Measurements from ENCODE around the gene ASCC1. TPM values are rescaled to one million over a fixed set of nuclear protein-coding genes. Genes with fewer than 3 reads are reported as not detected.
"Not testable (repeated sequence)": the region's sequence is repeated elsewhere in the genome, so short reads cannot be mapped to it uniquely, and the experiment has no call there.

ASCC1 gene
- total RNA-seq, 1 experiment from 2014 or later, result 16.5 TPM

- DNase-seq (ENCODE audit: low read depth), result peak; percentile 6
Observed at GRCh38 chr10:72126184-72126871, 89.7 kb downstream of the ASCC1 start.

DNA sequence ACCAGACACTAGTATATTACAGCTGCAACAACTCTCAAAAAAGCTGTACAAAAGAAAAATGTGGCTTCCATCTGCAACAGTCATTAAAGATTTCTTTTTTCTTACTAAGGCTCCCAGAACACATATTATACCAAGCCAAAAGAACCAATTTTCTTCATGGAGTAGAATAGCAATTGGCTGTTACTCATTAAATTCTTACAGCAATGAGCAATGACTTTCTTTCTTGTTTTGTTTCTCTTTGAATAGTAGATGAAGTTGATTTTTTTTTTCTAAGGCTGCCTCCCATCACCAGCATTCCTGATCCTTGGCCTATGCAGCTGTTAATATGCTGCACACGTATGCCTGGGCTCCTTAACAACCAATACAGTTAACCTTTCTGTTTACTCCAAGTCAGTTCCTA lies 91.1 kb downstream of the ASCC1 start:
- DNase-seq (ENCODE audit: low read depth), result no peak

DNA sequence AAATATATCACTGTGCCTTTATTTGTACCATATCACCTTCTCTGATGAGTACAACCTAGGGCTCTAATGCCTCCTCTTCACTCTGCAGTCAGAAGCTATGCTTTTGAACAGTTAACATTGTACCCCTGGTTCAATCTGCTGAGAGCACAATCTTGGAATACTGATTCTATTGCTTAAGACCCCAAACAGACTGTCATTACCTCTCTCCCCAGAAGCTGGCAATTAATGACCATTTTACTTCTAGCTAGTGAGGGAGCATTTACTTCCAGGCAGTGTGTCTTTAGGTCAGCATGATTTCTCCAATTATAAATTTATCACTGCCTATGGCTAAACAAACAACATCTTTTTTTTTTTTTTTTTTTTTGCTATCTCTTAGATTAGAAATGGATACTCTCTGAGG lies 91.7 kb downstream of the ASCC1 start:
- no peak for DNase-seq (ENCODE audit: low read depth)

GRCh38 chr10:72123616-72124015 lies 92.5 kb downstream of the ASCC1 start:
- DNase-seq (ENCODE audit: low read depth), result no peak

- no peak for DNase-seq (ENCODE audit: low read depth)
Observed at GRCh38 chr10:72122221-72122620, 93.9 kb downstream of the ASCC1 start.

DNA sequence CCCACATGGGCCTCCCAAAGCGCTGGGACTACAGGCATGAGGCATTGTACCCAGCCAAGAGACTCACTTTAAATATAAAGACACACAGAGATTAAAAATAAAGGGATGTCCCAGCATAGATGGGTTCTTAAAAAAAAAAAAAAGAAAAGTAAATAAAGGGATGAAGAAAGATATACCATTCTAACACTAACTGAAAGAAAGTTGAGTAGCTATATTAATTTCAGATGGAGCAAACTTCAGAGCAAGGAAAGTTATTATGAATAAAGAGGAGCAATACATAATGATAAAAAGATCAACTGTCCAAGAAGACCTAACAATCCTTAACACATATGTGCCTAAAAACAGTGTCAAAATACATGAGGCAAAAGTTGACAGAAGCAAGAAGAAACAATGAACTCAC lies 94.7 kb downstream of the ASCC1 start:
- DNase-seq (ENCODE audit: low read depth), result no peak

GRCh38 chr10:72116372-72116771 lies 99.7 kb downstream of the ASCC1 start:
- DNase-seq (ENCODE audit: low read depth), result no peak

DNA sequence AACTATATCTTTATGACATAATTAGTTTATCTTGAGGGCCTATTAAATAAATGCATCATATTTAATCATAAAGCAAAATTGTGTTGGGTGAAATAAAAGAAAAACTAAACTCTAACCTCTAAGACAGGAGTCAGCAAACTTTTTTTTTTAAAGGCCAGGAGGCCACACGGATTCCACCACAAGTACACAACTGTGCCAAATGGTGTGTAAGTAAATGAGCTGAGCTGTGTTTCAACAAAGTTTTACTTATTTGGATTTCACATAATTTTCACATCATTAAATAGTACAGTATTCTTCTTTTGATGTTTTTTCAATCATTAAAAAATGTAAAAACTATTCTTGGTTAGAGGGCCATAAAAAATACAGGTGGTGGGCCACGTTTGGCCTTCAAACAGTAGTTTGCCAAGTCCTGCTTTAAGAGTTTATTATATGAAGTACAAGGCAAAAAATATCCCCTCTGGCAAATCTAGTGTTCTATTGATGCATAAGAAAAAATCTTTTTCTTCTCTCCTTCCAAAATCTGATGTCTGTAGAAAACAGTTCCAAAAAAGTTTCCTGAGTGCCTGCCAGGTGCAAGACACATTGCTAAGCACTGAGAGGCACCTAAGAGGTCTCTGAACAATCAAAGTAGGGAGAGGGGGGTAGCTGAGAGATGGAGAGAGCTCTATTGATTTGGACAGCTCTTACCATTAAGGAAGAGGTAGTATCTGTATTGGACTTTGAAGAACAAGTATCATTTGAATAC lies 101.2 kb downstream of the ASCC1 start:
- no peak for DNase-seq (ENCODE audit: low read depth)

DNA sequence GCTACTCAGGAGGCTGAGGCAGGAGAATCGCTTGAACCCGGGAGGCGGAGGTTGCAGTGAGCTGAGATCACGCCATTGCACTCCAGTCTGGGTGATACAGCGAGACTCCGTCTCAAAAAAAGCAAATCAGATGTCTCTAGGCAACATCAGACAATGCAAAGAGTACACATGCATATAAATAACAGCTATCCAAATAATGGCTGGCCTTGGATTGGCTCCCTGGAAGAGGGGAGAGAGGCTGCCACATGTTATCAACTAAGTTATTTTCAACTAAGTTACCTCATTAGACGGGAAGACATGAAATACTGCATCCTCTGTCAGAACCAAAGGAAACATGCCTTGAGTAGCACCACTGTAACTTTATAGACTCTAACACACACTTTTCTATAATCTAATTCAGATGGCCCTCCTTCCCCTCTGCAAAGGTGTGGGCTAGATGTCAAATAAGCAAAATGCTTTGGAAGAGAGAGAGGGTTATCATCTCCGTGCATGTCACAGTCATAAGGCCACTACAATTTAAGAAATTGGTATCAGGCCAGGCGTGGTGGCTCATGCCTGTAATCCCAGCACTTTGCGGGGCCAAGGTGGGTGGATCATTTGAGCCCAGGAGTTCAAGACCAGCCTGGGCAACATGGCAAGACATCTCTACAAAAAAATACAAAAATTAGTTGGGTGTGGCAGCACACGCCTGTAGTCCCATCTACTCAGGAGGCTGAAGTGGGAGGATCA lies 105.2 kb downstream of the ASCC1 start:
- DNase-seq (ENCODE audit: low read depth), result no peak

DNA sequence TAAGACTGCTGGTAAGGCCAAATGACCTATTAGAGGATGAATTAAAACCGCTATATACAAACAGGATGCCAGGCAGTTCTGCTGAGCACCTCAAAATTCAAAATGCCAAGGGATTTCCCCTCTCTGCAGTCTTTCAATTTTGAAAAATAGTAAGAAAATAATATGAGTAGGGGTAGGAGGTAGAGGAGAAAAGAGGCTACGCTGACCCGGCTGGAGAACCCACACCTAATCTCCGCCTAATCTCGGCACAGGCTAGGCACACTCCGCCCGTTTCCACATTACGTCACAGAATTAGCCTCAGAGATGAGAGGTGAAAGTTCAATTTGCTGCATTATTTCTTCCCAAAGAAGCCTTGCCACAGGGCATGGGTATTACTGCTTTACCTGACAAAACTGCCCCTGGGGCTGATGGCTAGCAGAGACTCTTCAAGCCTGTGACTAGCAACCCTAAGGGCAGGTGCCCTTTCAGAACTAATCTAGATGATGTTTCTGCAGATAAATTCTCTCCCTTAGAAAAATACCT lies 106.4 kb downstream of the ASCC1 start:
- DNase-seq (ENCODE audit: low read depth), result no peak

DNA sequence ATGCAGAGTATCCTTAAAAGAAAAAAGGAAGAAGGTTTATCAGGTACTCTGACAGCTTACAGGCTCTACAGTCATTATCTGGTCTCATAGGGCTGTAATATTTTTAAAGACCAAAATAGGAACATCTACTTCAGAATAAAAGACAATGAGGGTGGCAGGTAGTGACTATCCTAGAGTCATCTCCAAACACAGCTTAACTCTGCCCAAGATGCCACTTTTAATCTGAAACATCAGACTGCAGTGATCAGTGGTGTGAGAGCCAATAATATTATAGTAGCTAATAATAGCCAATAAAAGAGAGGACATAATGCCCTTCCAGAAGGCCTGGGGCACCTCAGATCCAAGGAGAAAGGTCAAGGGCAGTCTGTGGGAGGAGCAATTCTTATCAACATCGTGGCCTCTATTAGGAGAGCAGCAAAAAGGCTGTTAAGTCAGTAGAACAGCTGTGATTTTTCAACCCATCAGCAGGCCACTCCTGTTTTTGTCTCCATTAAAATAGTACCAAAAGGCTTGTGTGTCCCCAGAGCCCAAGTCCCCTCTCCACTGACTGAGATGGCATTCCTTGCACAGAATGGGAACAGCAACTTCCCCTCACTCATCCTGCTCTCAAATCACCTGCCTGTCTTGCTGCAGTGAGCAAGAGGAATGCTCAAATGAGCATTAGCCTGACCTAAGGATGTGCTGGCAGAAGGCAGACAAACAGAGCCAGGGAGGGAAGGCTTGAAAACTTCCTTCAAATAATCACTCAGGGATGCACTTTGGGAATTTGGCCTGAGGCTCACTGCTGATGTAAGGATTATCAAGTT lies 107.0 kb downstream of the ASCC1 start:
- peak; percentile 17 for DNase-seq (ENCODE audit: low read depth)

DNA sequence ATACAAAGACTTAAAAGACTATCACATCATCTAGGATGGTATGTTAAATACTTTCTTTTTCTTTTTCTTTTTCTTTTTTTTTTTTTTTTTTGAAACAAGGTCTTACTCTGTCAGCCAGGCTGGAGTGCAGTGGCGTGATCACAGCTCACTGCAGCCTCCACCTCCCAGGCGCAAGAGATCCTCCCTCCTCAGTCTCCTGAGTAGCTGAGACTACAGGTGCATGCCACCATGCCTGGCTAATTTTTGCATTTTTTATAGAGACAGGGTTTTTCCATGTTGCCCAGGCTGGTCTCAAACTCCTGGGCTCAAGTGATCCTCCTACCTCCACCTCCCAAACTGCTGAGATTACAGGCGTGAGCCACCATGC lies 108.1 kb downstream of the ASCC1 start:
- DNase-seq (ENCODE audit: low read depth), result not testable (repeated sequence)

- no peak for DNase-seq (ENCODE audit: low read depth)
Observed at GRCh38 chr10:72107325-72108003, 108.6 kb downstream of the ASCC1 start.

GRCh38 chr10:72106896-72107295 lies 109.2 kb downstream of the ASCC1 start:
- no peak for DNase-seq (ENCODE audit: low read depth)

GRCh38 chr10:72106154-72106849 lies 109.8 kb downstream of the ASCC1 start:
- DNase-seq (ENCODE audit: low read depth), result no peak

DNA sequence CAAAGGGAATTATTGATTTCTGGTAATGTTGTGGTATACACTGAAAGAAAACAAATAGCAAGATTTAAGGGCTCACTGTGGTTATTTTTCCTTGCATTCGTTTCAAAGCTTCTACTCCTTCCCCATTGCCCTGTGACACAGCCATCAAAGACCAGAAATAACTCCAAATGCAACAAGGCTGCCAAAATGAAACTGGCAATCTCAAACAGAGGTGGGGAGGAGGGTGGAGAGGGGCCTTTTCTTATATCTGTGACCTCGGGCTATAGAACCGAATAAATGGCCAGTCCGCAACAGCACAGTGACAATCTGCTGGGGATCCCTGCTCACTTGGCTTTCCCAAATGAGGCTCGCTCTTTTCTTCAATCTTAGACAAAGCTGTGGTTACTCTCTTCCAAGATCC lies 110.4 kb downstream of the ASCC1 start:
- no peak for DNase-seq (ENCODE audit: low read depth)

DNA sequence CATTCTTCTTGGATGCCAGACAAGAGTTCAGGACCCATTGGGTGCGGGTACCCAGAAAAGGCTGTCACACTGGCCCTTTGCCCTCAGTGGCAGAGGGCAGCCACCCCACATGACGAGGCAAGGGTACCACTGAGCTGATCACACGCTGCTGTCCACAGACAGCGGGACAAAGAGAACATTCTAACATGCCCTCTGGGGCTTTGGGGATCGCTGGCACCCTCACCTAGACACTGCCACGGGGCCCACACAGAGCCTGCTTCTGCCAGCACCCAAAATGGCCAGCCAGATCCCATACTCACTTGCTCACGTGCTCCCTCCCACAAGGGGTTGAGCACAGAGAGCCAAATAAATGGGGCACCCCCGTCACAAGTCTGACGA lies 111.0 kb downstream of the ASCC1 start:
- DNase-seq (ENCODE audit: low read depth), result no peak

GRCh38 chr10:72104472-72105097 lies 111.5 kb downstream of the ASCC1 start:
- no peak for DNase-seq (ENCODE audit: low read depth)

- no peak for DNase-seq (ENCODE audit: low read depth)
Observed at GRCh38 chr10:72099600-72099921, 116.5 kb downstream of the ASCC1 start.
